GM12878 (cell line): ENCODE data around the gene INO80D.
"Not testable (repeated sequence)": the region's sequence is repeated elsewhere in the genome, so short reads cannot be mapped to it uniquely, and the experiment has no call there.

Experiments used
- CEBPB ChIP-seq, 2 experiments: fragments of 150-350 bp in 1 of 2; IDR thresholded peaks; 2 replicates each; pipeline ENCODE4 v1.6.1; 2012 to 2014; ENCODE audit warnings: low read depth in 2 of 2, low read length in 2 of 2, borderline replicate concordance in 1 of 2, inconsistent platforms in 1 of 2
- CTCF ChIP-seq, 3 experiments: IDR thresholded peaks in 2 of 3; conservative IDR thresholded peaks in 1 of 3; 2 replicates each; pipeline ENCODE4 v1.5.1; 2011; ENCODE audit warnings: low read depth in 3 of 3, low read length in 3 of 3, mild to moderate bottlenecking in 3 of 3, control low read depth in 2 of 3, moderate library complexity in 2 of 3, inconsistent platforms in 1 of 3, mixed read lengths in 1 of 3; ENCODE audit not compliant: control insufficient read depth in 2 of 3, insufficient read depth in 1 of 3; ENCODE audit errors: extremely low read depth in 1 of 3
- EP300 ChIP-seq, 2 experiments: fragments of 150-350 bp in 1 of 2; IDR thresholded peaks; 2 replicates each; pipeline ENCODE4 v1.6.1; 2011 to 2012; ENCODE audit warnings: low read depth in 2 of 2, low read length in 2 of 2, borderline replicate concordance in 1 of 2, improper control_type of control experiment in 1 of 2, inconsistent platforms in 1 of 2; ENCODE audit not compliant: control insufficient read depth in 1 of 2
- KDM1A ChIP-seq: fragments of 200-600 bp; sonication (generic); IDR thresholded peaks from 2 replicates; pipeline ENCODE4 v1.6.1; 2016; ENCODE audit warnings: borderline replicate concordance
- MAX ChIP-seq: IDR thresholded peaks from 2 replicates; pipeline ENCODE4 v1.6.1; 2012; ENCODE audit warnings: low read depth, low read length, improper control_type of control experiment
- MXI1 ChIP-seq: fragments of 150-350 bp; IDR thresholded peaks from 2 replicates; pipeline ENCODE4 v1.6.1; 2011; ENCODE audit warnings: low read depth, mild to moderate bottlenecking, inconsistent platforms, low read length, improper control_type of control experiment
- POLR2A ChIP-seq: IDR thresholded peaks from 2 replicates; pipeline ENCODE4 v1.6.1; 2011; ENCODE audit warnings: low read depth, mild to moderate bottlenecking, low read length
- POLR2AphosphoS5 ChIP-seq: IDR thresholded peaks from 2 replicates; pipeline ENCODE4 v1.6.1; 2011; ENCODE audit warnings: mild to moderate bottlenecking, low read length, inconsistent platforms
- TBL1XR1 ChIP-seq: IDR thresholded peaks from 2 replicates; pipeline ENCODE4 v1.6.1; 2012; ENCODE audit warnings: low read depth, low read length, improper control_type of control experiment
- TCF3 ChIP-seq: IDR thresholded peaks from 2 replicates; pipeline ENCODE4 v1.6.1; 2012; ENCODE audit warnings: low read depth, mild to moderate bottlenecking, low read length, borderline replicate concordance; ENCODE audit not compliant: insufficient read depth
- ZNF384 ChIP-seq: IDR thresholded peaks from 2 replicates; pipeline ENCODE4 v1.6.1; 2012; ENCODE audit warnings: low read depth, mild to moderate bottlenecking, low read length, improper control_type of control experiment, borderline replicate concordance
- TF ChIP-seq, protein P1 (sequence below): fragments of 450-650 bp; IDR thresholded peaks from 2 replicates; pipeline ENCODE4 v1.6.1; 2017; ENCODE audit warnings: mild to moderate bottlenecking, moderate library complexity

DNA sequence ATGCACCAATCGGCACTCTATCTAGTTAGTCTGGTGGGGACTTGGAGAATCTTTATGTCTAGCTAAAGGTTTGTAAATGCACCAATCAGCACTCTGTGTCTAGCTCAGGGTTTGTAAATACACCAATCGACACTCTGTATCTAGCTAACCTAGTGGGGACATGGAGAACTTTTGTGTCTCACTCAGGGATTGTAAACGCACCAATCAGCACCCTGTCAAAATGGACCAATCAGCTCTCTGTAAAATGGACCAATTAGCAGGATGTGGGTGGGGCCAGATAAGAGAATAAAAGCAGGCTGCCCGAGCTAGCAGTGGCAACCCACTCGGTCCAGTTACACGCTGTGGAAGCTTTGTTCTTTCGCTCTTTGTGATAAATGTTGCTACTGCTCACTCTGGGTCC lies 108.3 kb downstream of the INO80D start:
- TF ChIP-seq, protein P1, sequence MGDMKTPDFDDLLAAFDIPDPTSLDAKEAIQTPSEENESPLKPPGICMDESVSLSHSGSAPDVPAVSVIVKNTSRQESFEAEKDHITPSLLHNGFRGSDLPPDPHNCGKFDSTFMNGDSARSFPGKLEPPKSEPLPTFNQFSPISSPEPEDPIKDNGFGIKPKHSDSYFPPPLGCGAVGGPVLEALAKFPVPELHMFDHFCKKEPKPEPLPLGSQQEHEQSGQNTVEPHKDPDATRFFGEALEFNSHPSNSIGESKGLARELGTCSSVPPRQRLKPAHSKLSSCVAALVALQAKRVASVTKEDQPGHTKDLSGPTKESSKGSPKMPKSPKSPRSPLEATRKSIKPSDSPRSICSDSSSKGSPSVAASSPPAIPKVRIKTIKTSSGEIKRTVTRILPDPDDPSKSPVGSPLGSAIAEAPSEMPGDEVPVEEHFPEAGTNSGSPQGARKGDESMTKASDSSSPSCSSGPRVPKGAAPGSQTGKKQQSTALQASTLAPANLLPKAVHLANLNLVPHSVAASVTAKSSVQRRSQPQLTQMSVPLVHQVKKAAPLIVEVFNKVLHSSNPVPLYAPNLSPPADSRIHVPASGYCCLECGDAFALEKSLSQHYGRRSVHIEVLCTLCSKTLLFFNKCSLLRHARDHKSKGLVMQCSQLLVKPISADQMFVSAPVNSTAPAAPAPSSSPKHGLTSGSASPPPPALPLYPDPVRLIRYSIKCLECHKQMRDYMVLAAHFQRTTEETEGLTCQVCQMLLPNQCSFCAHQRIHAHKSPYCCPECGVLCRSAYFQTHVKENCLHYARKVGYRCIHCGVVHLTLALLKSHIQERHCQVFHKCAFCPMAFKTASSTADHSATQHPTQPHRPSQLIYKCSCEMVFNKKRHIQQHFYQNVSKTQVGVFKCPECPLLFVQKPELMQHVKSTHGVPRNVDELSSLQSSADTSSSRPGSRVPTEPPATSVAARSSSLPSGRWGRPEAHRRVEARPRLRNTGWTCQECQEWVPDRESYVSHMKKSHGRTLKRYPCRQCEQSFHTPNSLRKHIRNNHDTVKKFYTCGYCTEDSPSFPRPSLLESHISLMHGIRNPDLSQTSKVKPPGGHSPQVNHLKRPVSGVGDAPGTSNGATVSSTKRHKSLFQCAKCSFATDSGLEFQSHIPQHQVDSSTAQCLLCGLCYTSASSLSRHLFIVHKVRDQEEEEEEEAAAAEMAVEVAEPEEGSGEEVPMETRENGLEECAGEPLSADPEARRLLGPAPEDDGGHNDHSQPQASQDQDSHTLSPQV = not testable (repeated sequence)
- TF ChIP-seq CEBPB (IDR thresholded peaks at IDR 0.05; ENCODE audit: borderline replicate concordance in 1 of 2, low read depth in 2 of 2, low read length in 2 of 2); MAX; POLR2A; EP300 (IDR thresholded peaks at IDR 0.05; ENCODE audit: borderline replicate concordance in 1 of 2, control insufficient read depth in 1 of 2, low read depth in 2 of 2, low read length in 2 of 2); CTCF (IDR thresholded peaks at IDR 0.05 in 2 of 3, conservative IDR thresholded peaks at IDR 0.05 in 1 of 3; ENCODE audit: control insufficient read depth in 2 of 3, extremely low read depth in 1 of 3, insufficient read depth in 1 of 3, low read depth in 3 of 3, low read length in 3 of 3); ZNF384; TCF3; TBL1XR1; POLR2AphosphoS5; KDM1A; MXI1: not testable (repeated sequence)
